ENCODE results near the gene RPUSD1.
"Not testable (repeated sequence)": the region's sequence is repeated elsewhere in the genome, so short reads cannot be mapped to it uniquely, and the experiment has no call there.

The RPUSD1 gene

DNA sequence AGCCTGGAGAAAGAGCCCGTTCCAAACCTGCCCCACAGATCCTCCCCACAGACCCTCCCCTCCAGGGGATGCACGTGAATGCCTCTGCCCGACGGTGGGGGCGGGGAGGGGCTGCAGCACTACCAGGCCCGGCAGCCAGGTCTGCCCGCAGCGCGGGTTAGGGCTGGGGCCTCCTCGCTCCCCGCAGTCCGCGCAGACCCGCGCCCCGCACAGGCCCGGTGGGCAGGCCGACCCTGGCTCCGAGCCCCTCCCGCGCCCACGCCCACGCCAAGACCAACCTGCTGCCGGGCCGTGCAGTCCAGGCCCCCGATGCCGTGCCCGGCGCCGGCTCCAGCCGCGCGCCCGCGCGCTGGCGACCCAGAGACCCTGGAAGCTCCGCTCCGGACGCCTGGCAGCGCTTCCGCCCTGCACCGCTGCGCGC, at the start of gene RPUSD1:
Gene RPUSD1 (minus strand): TSS at position 404 of the 421 bp plus-strand sequence. CDS start 644 bp downstream, outside the sequence.
- DNase-seq (ENCODE audit: low spot score): no peak

- DNase-seq (ENCODE audit: low spot score): not testable (repeated sequence)
Observed at GRCh38 chr16:836822-837221, 48.6 kb upstream of the RPUSD1 start.

- DNase-seq (ENCODE audit: low spot score): no peak
Observed at GRCh38 chr16:836221-836620, 48.0 kb upstream of the RPUSD1 start.

DNA sequence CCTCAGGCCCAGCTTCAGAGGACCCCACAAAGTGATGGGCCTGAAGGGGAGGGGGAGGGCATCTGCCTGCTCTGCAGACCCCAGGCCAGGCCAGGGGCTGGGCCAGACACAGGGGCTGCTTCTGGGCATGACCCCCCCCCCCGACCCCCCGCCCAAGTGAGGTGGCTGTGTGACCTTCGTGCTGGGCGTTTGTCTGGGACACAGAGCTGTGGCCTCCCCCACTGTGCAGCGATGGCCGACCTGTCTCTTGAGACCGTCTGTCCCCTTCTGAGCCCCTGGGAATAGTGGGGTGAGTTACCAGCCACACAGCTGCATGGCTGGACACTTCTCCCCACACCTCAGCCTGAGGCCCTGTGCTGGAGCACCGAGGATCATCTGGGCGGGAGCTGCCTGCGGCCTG, 47.2 kb upstream of the RPUSD1 start:
- DNase-seq (ENCODE audit: low spot score): no peak

- DNase-seq (ENCODE audit: low spot score): no peak
Observed at GRCh38 chr16:833411-833810, 45.2 kb upstream of the RPUSD1 start.

DNA sequence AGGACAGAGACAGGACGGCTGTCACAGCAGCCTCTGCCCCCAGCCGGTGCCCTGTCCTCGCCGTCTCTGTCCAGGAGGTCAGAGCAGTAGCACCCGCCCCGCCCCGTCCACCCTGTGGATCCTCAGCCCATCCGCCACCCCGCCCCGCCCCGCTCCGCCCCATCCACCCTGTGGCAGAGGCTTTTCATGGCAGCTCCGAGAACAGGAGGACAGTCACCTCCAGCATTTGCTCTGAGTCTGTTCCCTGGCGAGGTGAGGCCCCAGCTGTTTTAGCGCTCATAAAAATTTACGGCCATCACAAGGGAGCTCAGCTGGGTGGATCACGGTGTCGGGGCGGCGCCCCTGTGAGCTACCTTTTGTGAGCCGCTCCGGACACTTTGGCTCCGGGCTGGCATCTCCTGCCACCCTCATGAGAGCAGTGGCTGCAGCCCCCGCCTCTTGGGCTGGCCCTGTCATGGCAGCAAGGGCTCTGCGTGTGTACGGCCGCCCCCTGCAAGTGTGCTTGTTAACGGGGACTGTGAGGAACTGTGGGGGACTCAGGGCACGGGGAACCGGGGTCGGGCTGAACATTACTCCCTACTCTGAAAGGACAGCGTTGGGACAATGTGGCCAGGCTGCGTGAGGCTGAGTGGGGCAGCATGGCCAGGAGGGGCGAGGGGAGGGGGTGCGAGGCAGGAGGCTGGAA, 44.6 kb upstream of the RPUSD1 start:
- no peak for DNase-seq (ENCODE audit: low spot score)

GRCh38 chr16:831571-832413, 43.6 kb upstream of the RPUSD1 start:
- DNase-seq (ENCODE audit: low spot score): no peak

DNA sequence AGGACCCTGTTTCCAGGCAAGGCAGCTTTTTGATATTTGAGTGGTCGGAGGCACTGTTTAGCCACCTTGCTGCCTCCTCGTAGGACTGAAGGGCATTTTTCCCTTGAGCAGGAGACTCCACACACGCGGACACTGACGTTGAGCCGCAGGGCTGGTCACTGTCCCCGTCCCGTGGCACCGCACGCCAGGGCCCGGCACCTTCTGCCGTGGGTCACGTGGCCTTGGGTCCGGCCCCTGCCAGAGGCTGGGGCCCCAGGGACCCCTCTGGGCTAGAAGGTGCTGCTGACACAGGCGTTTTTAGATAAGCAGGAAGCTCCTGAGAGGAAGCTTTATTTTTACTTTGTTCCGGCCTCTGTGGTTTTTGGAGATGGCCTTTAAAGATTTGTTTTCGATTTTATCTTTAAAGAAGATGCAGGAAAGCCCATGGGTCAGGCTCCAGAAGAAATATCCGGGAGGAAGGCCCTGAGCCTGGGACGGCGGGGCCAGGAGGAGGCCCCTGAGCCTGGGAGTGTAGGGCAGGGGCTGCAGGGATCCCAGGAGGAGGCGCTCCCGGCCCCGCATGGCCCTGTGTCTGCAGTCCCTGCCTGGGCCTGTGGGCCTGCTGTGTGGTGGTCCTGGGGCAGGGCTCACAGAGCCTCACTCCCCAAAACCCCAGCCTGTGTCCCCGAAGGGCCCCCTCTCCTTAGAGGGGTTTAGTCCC, 42.8 kb upstream of the RPUSD1 start:
- no peak for DNase-seq (ENCODE audit: low spot score)

DNA sequence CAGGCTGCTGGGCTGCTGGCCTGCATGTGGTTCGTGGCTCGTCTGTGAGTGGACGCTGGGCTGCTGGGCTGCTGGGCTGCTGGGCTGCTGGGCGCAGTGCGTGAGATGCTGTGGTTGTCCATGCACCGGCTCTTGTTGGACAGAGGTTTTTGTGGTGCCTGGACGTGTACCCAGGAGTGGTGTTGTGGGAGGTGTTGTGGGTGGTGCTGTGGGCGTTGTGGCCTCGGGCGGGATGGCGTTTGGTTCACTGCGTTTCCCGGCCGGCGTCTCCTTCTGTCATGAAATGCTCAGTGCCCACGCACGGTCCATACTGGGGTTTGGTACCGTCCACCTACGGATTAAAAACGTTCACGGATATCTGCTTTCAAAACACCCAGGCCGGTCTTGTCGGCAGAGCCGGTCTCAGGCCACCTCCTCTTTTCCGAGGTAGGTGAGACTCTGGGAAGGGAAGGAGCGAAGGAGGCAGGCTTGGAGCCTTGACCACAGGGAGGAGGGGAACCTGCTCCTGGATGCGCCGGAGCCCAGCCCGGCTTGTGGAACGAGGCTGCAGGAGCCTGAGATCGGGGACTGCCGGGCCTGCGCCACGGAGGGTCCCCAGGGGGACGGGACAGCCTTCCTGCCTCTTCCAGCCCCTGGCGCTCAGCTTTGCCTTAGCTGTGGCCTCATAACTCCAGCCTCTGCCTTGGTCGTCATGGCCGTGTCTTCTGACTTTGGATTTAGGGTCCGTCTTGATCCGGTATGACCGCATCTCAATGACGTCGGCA, 42.1 kb upstream of the RPUSD1 start:
- no peak for DNase-seq (ENCODE audit: low spot score)

GRCh38 chr16:828891-829290, 40.7 kb upstream of the RPUSD1 start:
- DNase-seq (ENCODE audit: low spot score): no peak

GRCh38 chr16:827513-827912, 39.3 kb upstream of the RPUSD1 start:
- no peak for DNase-seq (ENCODE audit: low spot score)

DNA sequence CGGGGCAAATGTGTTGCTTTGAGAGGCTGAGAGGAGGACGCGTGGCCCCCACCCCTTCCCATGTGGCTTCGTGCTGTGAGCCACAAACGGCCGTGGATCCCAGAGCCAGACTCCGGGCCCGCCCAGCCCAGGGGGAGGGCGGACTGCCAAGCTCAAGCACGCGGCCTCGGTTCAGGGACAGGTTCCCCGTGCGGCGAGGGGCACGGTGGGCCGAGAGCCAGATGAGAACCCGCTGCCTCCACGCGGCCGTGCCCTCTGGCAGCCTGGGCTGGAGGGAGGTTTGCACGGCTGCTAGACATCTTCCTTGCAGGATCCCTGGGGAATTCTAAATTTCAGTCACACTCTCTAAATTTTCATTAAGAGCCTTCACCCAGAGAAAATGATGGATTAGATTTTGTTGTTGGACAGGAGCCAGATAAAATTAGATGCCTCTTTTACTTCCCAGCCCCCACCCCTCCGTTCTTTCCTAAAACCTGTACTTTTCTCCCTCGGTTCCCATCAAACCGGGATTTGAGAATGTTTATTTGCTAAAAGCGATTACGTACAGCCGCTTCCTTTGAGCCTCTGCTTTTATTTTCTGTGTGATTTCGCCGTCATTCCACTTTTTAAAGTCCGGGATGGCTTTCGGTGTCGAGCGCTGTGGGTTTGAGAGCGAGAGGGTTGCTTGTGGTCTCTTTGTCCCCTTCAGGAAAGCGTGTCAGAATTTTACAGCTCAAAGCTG, 37.3 kb upstream of the RPUSD1 start:
- DNase-seq (ENCODE audit: low spot score): peak; percentile 37

DNA sequence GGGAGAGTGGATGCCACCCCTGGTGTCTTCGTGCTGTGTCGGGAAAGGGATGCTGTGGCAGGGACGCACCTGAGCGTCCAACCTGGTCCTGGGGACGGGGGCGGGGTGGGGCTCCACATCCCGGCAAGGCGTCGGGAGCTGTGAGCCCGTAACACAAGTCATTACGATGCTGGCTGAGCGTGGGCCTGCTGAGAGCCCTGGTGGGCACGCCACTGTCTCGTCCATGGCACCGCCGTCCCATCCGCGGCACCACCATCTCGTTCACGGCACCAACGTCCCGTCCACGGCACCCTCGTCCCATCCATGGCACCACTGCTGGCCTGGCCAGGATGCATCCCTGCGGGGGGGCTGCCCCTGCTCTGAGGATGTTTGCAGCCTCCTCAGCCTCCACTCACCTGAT, 36.4 kb upstream of the RPUSD1 start:
- no peak for DNase-seq (ENCODE audit: low spot score)

GRCh38 chr16:824194-824593, 36.0 kb upstream of the RPUSD1 start:
- DNase-seq (ENCODE audit: low spot score): no peak

DNA sequence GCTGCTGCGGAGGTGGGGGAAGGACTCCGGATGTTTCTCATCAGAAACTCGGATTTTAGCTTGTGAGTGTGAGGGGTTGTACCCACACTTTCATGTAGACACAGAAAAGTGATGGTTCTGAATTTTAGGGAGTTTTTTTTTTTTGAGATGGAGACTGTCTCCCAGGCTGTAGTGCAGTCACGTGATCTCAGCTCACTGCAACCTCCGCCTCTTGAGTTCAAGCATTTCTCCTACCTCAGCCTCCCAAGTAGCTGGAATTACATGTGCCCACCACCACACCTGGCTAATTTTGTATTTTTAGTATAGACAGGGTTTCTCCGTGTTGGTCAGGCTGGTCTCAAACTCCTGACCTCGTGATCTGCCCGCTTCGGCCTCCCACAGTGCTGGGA, 34.7 kb upstream of the RPUSD1 start:
- no peak for DNase-seq (ENCODE audit: low spot score)

DNA sequence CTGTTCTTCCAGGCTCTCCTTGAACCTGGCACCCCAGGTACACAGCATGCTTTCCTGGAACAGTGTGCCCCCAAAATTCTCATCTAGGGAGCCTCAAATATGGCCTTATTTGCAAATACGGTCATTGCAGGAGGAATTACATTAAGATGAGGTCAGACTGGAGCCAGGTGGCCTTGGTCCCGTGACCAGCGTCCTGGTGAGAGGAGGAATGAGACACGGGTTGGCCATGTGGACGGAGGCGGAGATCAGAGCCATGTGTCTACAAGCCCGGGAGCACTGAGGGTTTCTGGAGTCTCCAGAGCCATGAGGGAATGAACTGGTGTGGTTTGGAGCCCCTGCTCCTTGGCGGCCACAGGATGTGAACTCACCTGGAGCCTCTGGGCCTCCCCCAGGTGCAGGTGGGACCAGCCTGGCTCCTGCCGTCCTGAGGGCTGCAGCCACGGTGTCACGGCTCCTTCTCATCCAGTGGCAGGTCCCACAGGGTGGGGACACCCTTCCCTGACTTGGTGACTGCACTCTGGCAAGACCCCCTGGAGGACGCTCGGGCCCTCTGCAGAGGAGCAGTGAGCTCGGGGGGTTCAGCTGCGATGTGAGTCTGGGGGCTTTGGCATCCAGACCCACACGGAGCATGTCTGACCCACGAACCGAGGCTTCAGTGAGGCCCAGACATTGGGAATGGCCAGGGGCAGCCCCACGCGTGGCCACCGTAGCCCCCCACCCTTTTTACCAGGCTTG, 34.2 kb upstream of the RPUSD1 start:
- no peak for DNase-seq (ENCODE audit: low spot score)

DNA sequence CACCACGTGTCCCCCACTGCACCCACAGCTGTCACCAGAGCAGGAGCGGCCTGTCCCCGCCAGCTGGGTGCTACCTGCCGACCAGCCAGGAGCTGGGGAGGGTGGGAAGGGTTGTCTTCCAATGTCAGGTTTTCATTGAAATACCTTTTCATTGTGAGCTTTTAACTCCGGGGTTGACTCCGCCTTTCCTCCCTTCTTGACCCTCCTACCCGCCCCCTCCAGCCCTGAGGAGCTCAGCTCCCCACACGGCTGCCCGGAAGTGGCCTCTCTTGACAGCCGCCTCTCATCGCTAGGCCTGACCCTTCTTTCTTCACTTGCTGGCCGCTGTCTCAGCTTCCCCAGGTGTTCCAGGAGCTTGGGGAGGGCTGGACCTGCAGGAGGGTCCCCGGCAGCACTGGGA, 33.6 kb upstream of the RPUSD1 start:
- DNase-seq (ENCODE audit: low spot score): no peak

DNA sequence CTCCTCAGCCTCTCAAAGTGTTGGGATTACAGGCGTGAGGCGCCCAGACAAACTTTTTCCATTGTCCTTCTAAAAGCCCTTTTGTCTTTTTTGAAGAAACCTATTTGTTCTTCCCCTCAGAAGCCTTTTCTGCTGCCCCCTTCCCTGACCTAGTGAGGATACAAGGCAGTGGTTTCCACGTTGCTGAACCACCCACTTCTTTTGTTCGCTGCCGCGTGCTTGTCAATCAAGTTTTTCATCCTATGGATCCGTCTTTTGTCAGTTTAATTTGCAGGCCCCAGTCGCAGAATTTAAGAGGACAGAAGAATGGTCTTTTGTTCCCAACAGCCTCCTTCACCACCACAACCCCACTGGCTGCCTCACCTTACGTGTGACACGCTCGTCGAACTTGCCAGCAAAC, 32.6 kb upstream of the RPUSD1 start:
- no peak for DNase-seq (ENCODE audit: low spot score)

DNA sequence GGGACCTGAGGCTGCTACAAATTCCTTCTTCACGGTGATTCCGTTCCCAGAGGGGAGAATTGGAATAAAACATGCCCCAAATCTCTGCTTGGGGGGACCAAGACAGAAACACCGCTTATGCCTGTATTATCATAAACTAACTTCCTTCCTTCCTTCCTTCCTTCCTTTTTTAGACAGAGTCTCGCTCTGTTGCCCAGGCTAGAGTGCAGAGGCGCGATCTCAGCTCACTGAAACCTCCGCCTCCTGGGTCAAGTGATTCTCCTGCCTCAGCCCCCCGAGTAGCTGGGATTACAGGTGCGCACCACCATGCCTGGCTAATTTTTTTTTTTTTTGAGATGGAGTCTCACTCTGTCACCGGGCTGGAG, 31.8 kb upstream of the RPUSD1 start:
- not testable (repeated sequence) for DNase-seq (ENCODE audit: low spot score)

DNA sequence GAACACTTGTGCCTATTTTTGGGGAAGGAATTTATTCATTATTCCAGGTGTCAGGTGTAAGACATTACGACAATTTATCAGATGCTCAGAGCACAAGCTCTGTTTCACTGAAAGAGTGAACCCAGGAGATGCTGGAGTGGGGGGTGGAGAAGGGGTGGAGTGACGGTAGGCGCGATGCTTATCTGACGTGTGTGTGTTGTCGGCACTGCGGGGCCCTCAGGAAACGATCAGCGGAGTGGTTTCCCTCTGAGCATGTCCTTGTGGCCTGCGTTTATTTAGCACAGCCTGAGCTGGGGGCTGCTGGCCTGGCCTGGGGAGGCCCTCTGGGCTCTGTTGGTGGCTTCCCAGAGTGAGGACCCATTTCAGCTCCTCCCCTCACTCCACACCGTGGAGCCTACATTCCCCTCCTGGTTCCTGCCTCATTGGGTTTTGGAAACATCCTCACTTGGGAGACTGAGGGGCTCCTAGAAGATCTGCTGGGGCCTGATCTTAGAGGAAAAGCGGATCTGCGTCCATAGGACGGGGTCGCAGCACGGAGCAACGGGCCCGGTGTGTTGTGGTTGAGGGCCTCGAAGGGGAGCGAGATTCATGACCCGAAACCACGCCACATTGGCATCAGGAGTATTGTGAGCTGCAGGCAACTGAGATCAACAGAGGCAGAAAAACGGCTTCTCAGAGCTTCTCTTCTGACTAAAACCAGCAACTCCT, 31.3 kb upstream of the RPUSD1 start:
- no peak for DNase-seq (ENCODE audit: low spot score)

All from Ammon's horn (tissue), 1 donor.